K562 (cell line): ENCODE measurements around the gene HACL1. TPM values are rescaled to one million over a fixed set of nuclear protein-coding genes. Genes with fewer than 3 reads are reported as not detected.

Experiments used
- ATF6 ChIP-seq: sonication (generic); formaldehyde crosslinking; IDR thresholded peaks from 2 replicates; pipeline ENCODE4 v1.4.0; 2020; ENCODE audit warnings: mild to moderate bottlenecking, missing genetic modification reagents
- BRCA1 ChIP-seq, 2 experiments: fragments of 450-650 bp in 1 of 2; sonication (generic) in 1 of 2; formaldehyde crosslinking in 1 of 2; IDR thresholded peaks; 2 replicates each; pipeline versions ENCODE4 v1.5.0 to v1.6.1; 2017 to 2020; ENCODE audit warnings: mild to moderate bottlenecking in 1 of 2, missing genetic modification reagents in 1 of 2
- ETV1 ChIP-seq: fragments of 450-650 bp; conservative IDR thresholded peaks from 2 replicates; pipeline ENCODE4 v1.6.1; 2016; ENCODE audit warnings: missing genetic modification characterization, control low read depth, low read depth, missing compliant biosample characterization
- HDAC6 ChIP-seq: IDR thresholded peaks from 2 replicates; pipeline ENCODE4 v1.6.1; 2012; ENCODE audit warnings: low read depth, mild to moderate bottlenecking, control low read depth, inconsistent platforms, low read length, moderate library complexity
- KAT2B ChIP-seq: IDR thresholded peaks from one replicate; pipeline ENCODE4 v1.6.1; 2012; ENCODE audit warnings: low read depth, mild to moderate bottlenecking, control low read depth, inconsistent platforms, low read length, moderate library complexity
- KLF6 ChIP-seq: fragments of 250-450 bp; sonication (Bioruptor Pico); IDR thresholded peaks from 2 replicates; pipeline ENCODE4 v1.4.0; 2020; ENCODE audit warnings: mild to moderate bottlenecking, moderate library complexity, borderline replicate concordance
- MTA1 ChIP-seq: fragments of 450-650 bp; IDR thresholded peaks from 2 replicates; pipeline ENCODE4 v1.6.1; 2017; ENCODE audit warnings: borderline replicate concordance
- MTA2 ChIP-seq: fragments of 450-650 bp; IDR thresholded peaks from 2 replicates; pipeline ENCODE4 v1.6.1; 2016; ENCODE audit warnings: low read depth
- POLR2AphosphoS5 ChIP-seq: IDR thresholded peaks from 2 replicates; pipeline ENCODE4 v1.6.1; 2011; ENCODE audit warnings: mild to moderate bottlenecking, low read depth, low read length, moderate library complexity; ENCODE audit not compliant: control insufficient read depth, insufficient read depth
- SIN3B ChIP-seq: fragments of 450-650 bp; IDR thresholded peaks from 2 replicates; pipeline ENCODE4 v1.6.1; 2017; ENCODE audit warnings: low read depth, mild to moderate bottlenecking, moderate library complexity
- SPI1 ChIP-seq: IDR thresholded peaks from 2 replicates; pipeline ENCODE4 v1.6.1; 2011; ENCODE audit warnings: low read depth, low read length, control low read depth, borderline replicate concordance
- SREBF1 ChIP-seq: fragments of 150-350 bp; IDR thresholded peaks from 2 replicates; pipeline ENCODE4 v1.6.1; 2014; ENCODE audit warnings: antibody characterized with exemption, low read depth, low read length, borderline replicate concordance
- SRSF7 ChIP-seq: fragments of 200-400 bp; formaldehyde crosslinking; optimal IDR thresholded peaks from 2 replicates; pipeline ENCODE3; 2017; ENCODE audit warnings: mild to moderate bottlenecking, low read depth, low read length
- TFAM ChIP-seq: fragments of 250-450 bp; sonication (Bioruptor Pico); conservative IDR thresholded peaks from 2 replicates; pipeline ENCODE4 v1.5.0; 2021; ENCODE audit warnings: mild to moderate bottlenecking, moderate library complexity
- ZNF280A ChIP-seq: fragments of 450-650 bp; IDR thresholded peaks from 2 replicates; pipeline ENCODE4 v1.6.1; 2018; ENCODE audit warnings: mild to moderate bottlenecking, low read depth; ENCODE audit not compliant: partially characterized antibody
- ZNF280B ChIP-seq: fragments of 250-450 bp; sonication (Bioruptor Pico); IDR thresholded peaks from 2 replicates; pipeline ENCODE4 v1.5.1; 2021; ENCODE audit warnings: mild to moderate bottlenecking
- polyA plus RNA-seq, 8 experiments: library from polyadenylated mRNA; depleted of rRNA in 4 of 8; stranded (reverse) in 5 of 8; unstranded in 3 of 8; fragments of >200 nt; fragmentation: Nextera tagmentation in 2 of 8; fragmentation: Illumina TruSeq in 1 of 8; extraction: Ambion mirVana in 2 of 8; extraction: Trizol in 1 of 8; gene quantifications; 2 replicates each; pipeline versions ENCODE4 v1.2.1 to v1.2.3, GENCODE V29; 2011 to 2014; ENCODE audit warnings: inconsistent platforms in 1 of 8, missing spikeins in 1 of 8
- total RNA-seq, 7 experiments: library from RNA; depleted of rRNA in 6 of 7; stranded (reverse); fragments of >200 nt in 6 of 7; fragmentation: Illumina TruSeq in 2 of 7; extraction: Trizol in 2 of 7; gene quantifications; 2 replicates each; pipeline versions ENCODE4 v1.2.1 to v1.2.3, GENCODE V29; 2011 to 2021; ENCODE audit warnings: low replicate concordance in 1 of 7

Gene HACL1
- total and polyA plus RNA-seq, 9 of the 15 experiments (the other 6 are each of a cell fraction or from before 2014, with no cell fraction given), result 18.9 to 61.5 (median 30.5) TPM

GRCh38 chr3:15591928-15592327, 9.4 kb downstream of the HACL1 start (continued):
- TF ChIP-seq ZNF280B (CRISPR knock-in tag), result no peak
- TF ChIP-seq TFAM (CRISPR knock-in tag), result no peak
- no peak for TF ChIP-seq ATF6
- TF ChIP-seq SREBF1, result no peak
- TF ChIP-seq SIN3B, result no peak
- TF ChIP-seq KAT2B, result no peak
- no peak for TF ChIP-seq ZNF280A
- TF ChIP-seq SRSF7, result no peak
- no peak for TF ChIP-seq HDAC6
- TF ChIP-seq MTA1, result no peak
- no peak for TF ChIP-seq MTA2
- peak; percentile 83; the same call in 1 of the 2 replicates for TF ChIP-seq KLF6 (CRISPR knock-in tag)
- no peak for TF ChIP-seq POLR2AphosphoS5
- TF ChIP-seq SPI1, result no peak
- TF ChIP-seq BRCA1 (IDR thresholded peaks at IDR 0.05), result no peak
- TF ChIP-seq BRCA1 (CRISPR knock-in tag; IDR thresholded peaks at IDR 0.05), result no peak
- no peak for TF ChIP-seq ETV1 (tag)
